K562 (cell line): ENCODE results near the gene MYCBP. TPM values are rescaled to one million over a fixed set of nuclear protein-coding genes. Genes with fewer than 3 reads are reported as not detected.

Experiments
- ATAC-seq: fragments of 200-7000 bp; cut with Tn5 transposase; 3 replicates; pipeline ENCODE4 v1.9.1; 2020; ENCODE audit warnings: moderate library complexity
- BruUV-seq: library from RNA; stranded (reverse); fragments of 400-500 nt; replicated peaks from 2 replicates; lab custom pipeline; 2021; lab: Mats Ljungman, UMichigan
- CTCF ChIA-PET: fragments of 300-600 bp; formaldehyde crosslinking; extraction: SDS; loops from one replicate; lab custom pipeline; 2021; ENCODE audit warnings: low intra/inter-chr PET ratio; lab: Yijun Ruan, JAX
- POLR2A ChIA-PET: fragments of 300-600, 350-650 bp; sonication (Branson Sonifier 250); formaldehyde crosslinking; extraction: SDS; loops from one replicate; lab custom pipeline; 2021; ENCODE audit warnings: antibody characterized with exemption, inconsistent platforms; lab: Yijun Ruan, JAX
- DNase-seq, 4 experiments: peaks; one replicate each; pipeline versions ENCODE4 v3.0.0 to v3.0.0-alpha.2; 2011 to 2018; ENCODE audit warnings: low spot score in 3 of 4, mixed read lengths in 3 of 4; ENCODE audit errors: extremely low read depth in 1 of 4
- FAIRE-seq: peaks from 2 replicates; lab custom pipeline; 2011; peaks lifted over from hg19 to GRCh38; lab: Jason Lieb, UNC
- H2AFZ ChIP-seq: 2 replicates; pipeline ENCODE4 v1.6.0; 2011; ENCODE audit warnings: low read depth, low read length, control low read depth, inconsistent platforms
- H3K27ac ChIP-seq: fragments of 200-600 bp; 3 replicates; pipeline ENCODE4 v1.8.0; 2011; ENCODE audit warnings: low read depth, mild to moderate bottlenecking, control low read depth, inconsistent platforms, low read length, moderate library complexity, mixed read lengths; ENCODE audit errors: extremely low read depth
- H3K27me3 ChIP-seq, 2 experiments: fragments of 300-600 bp in 1 of 2; 2 replicates in 1 of 2; 3 replicates in 1 of 2; pipeline versions ENCODE4 v1.6.0 to v1.8.0; 2011; ENCODE audit warnings: inconsistent platforms in 2 of 2, low read length in 2 of 2, mild to moderate bottlenecking in 1 of 2, mixed read lengths in 1 of 2, moderate library complexity in 1 of 2; ENCODE audit not compliant: control insufficient read depth in 2 of 2, insufficient read depth in 2 of 2
- H3K36me3 ChIP-seq: fragments of 300-600 bp; 3 replicates; pipeline ENCODE4 v1.8.0; 2011; ENCODE audit warnings: mild to moderate bottlenecking, low read length, inconsistent platforms; ENCODE audit not compliant: control insufficient read depth, insufficient read depth
- H3K4me1 ChIP-seq, 2 experiments: fragments of 200-600 bp in 1 of 2; replicated peaks in 1 of 2; 2 replicates in 1 of 2; 3 replicates in 1 of 2; pipeline versions ENCODE4 v1.5.1 to v1.8.0; 2011; ENCODE audit warnings: inconsistent platforms in 2 of 2, low read length in 2 of 2, mild to moderate bottlenecking in 1 of 2, mixed read lengths in 1 of 2, moderate library complexity in 1 of 2; ENCODE audit not compliant: control insufficient read depth in 2 of 2, insufficient read depth in 2 of 2
- H3K4me2 ChIP-seq: 2 replicates; pipeline ENCODE4 v1.6.1; 2011; ENCODE audit warnings: low read length, control low read depth, inconsistent platforms, mixed read lengths; ENCODE audit not compliant: insufficient read depth
- H3K4me3 ChIP-seq: fragments of 200-600 bp; sonication (generic), shearing (Covaris generic); 2 replicates; pipeline ENCODE4 v1.5.1; 2016; ENCODE audit warnings: control low read depth, inconsistent platforms
- H3K79me2 ChIP-seq: fragments of 200-600 bp; 3 replicates; pipeline ENCODE4 v1.8.0; 2011; ENCODE audit warnings: low read length, inconsistent platforms; ENCODE audit not compliant: control insufficient read depth, insufficient read depth
- H3K9ac ChIP-seq, 2 experiments: 2 replicates each; pipeline versions ENCODE4 v1.6.0 to v1.6.1; 2011; ENCODE audit warnings: low read depth in 2 of 2, low read length in 2 of 2, control low read depth in 1 of 2, inconsistent platforms in 1 of 2, mild to moderate bottlenecking in 1 of 2, mixed read lengths in 1 of 2; ENCODE audit not compliant: insufficient read depth in 1 of 2
- H3K9me1 ChIP-seq: one replicate; pipeline ENCODE4 v1.6.0; 2011; ENCODE audit warnings: inconsistent platforms, mild to moderate bottlenecking, low read length, moderate library complexity; ENCODE audit not compliant: control insufficient read depth, insufficient read depth
- H3K9me3 ChIP-seq: replicated peaks from 2 replicates; pipeline ENCODE4 v1.5.1; 2011; ENCODE audit warnings: low read depth, low read length, inconsistent platforms; ENCODE audit not compliant: control insufficient read depth, insufficient read depth
- H4K20me1 ChIP-seq: replicated peaks from 2 replicates; pipeline ENCODE4 v1.6.1; 2011; ENCODE audit warnings: low read length, inconsistent platforms, mixed read lengths; ENCODE audit not compliant: control insufficient read depth, insufficient read depth
- CREM ChIP-seq: IDR thresholded peaks from 2 replicates; pipeline ENCODE4 v1.6.1; 2014; ENCODE audit warnings: antibody characterized with exemption, low read depth
- FOS ChIP-seq: IDR thresholded peaks from 3 replicates; pipeline ENCODE4 v1.6.1; 2011; ENCODE audit not compliant: insufficient read length; ENCODE audit errors: extremely low read depth
- FOXP4 ChIP-seq: sonication (generic); formaldehyde crosslinking; IDR thresholded peaks from 2 replicates; pipeline ENCODE4 v1.8.0; 2022; ENCODE audit warnings: mild to moderate bottlenecking, missing genetic modification reagents, borderline replicate concordance
- GABPA ChIP-seq: fragments of 200-800 bp; sonication (Bioruptor generic); conservative IDR thresholded peaks from 2 replicates; pipeline ENCODE4 v1.6.1; 2016; ENCODE audit warnings: low read depth, missing genetic modification characterization, missing compliant biosample characterization
- GTF2F1 ChIP-seq: IDR thresholded peaks from 2 replicates; pipeline ENCODE4 v1.6.1; 2011; ENCODE audit warnings: low read depth, low read length, improper control_type of control experiment
- ID3 ChIP-seq, 2 experiments: fragments of 250-450 bp in 1 of 2; fragments of 450-650 bp in 1 of 2; sonication (Bioruptor Pico) in 1 of 2; IDR thresholded peaks; 2 replicates each; pipeline versions ENCODE4 v1.6.1 to v1.8.0; 2016 to 2021; ENCODE audit warnings: mild to moderate bottlenecking in 2 of 2, moderate library complexity in 2 of 2, missing compliant biosample characterization in 1 of 2, missing genetic modification characterization in 1 of 2
- IFI16 ChIP-seq: fragments of 250-450 bp; sonication (Bioruptor Pico); IDR thresholded peaks from 2 replicates; pipeline ENCODE4 v2.1.2; 2022; ENCODE audit warnings: mild to moderate bottlenecking, inconsistent platforms
- LEF1 ChIP-seq: fragments of 450-650 bp; IDR thresholded peaks from 2 replicates; pipeline ENCODE4 v1.6.1; 2016; ENCODE audit warnings: mild to moderate bottlenecking
- MYNN ChIP-seq, 2 experiments: sonication (generic); formaldehyde crosslinking in 1 of 2; IDR thresholded peaks; 2 replicates each; pipeline versions ENCODE4 v1.5.0 to v1.6.1; 2016 to 2020; ENCODE audit warnings: antibody characterized with exemption in 1 of 2, missing genetic modification reagents in 1 of 2
- SIN3B ChIP-seq: fragments of 450-650 bp; IDR thresholded peaks from 2 replicates; pipeline ENCODE4 v1.6.1; 2017; ENCODE audit warnings: low read depth, mild to moderate bottlenecking, moderate library complexity
- SP2 ChIP-seq: IDR thresholded peaks from 2 replicates; pipeline ENCODE4 v1.6.1; 2011; ENCODE audit warnings: mild to moderate bottlenecking, low read depth, low read length, moderate library complexity; ENCODE audit not compliant: poor library complexity, severe bottlenecking; ENCODE audit errors: extremely low read depth
- TAF9B ChIP-seq: fragments of 450-650 bp; IDR thresholded peaks from 2 replicates; pipeline ENCODE4 v1.6.1; 2018; ENCODE audit warnings: mild to moderate bottlenecking; ENCODE audit not compliant: partially characterized antibody
- ZBTB12 ChIP-seq: fragments of 250-450 bp; sonication (Bioruptor Pico); IDR thresholded peaks from 2 replicates; pipeline ENCODE4 v1.4.0; 2020
- ZSCAN32 ChIP-seq: fragments of 450-650 bp; formaldehyde crosslinking; IDR thresholded peaks from 2 replicates; pipeline ENCODE4 v1.4.0; 2020; ENCODE audit warnings: mild to moderate bottlenecking, moderate library complexity
- WGBS: fragments of 100-300 bp; shearing (Covaris generic); methylation state at CpG from one replicate; pipeline ENCODE4 v1.1.6; 2016; ENCODE audit warnings: low coverage, mixed read lengths; ENCODE audit not compliant: insufficient coverage; ENCODE audit errors: missing lambda C conversion rate; 5-methylcytosine and 5-hydroxymethylcytosine counted together
- in situ Hi-C: fragments of 300-500 bp; cut with MboI; formaldehyde crosslinking; loops from 4 replicates; pipeline ENCODE4 v1.15.0; 2018; ENCODE audit warnings: inconsistent platforms, mixed read lengths
- intact Hi-C: fragments of 100-400 bp; cut with micrococcal nuclease; formaldehyde crosslinking; loops from 2 replicates; pipeline ENCODE4 v1.14.2; 2022
- polyA plus RNA-seq, 8 experiments: library from polyadenylated mRNA; depleted of rRNA in 4 of 8; stranded (reverse) in 5 of 8; unstranded in 3 of 8; fragments of >200 nt; fragmentation: Nextera tagmentation in 2 of 8; fragmentation: Illumina TruSeq in 1 of 8; extraction: Ambion mirVana in 2 of 8; extraction: Trizol in 1 of 8; gene quantifications; 2 replicates each; pipeline versions ENCODE4 v1.2.1 to v1.2.3, GENCODE V29; 2011 to 2014; ENCODE audit warnings: inconsistent platforms in 1 of 8, missing spikeins in 1 of 8
- total RNA-seq, 7 experiments: library from RNA; depleted of rRNA in 6 of 7; stranded (reverse); fragments of >200 nt in 6 of 7; fragmentation: Illumina TruSeq in 2 of 7; extraction: Trizol in 2 of 7; gene quantifications; 2 replicates each; pipeline versions ENCODE4 v1.2.1 to v1.2.3, GENCODE V29; 2011 to 2021; ENCODE audit warnings: low replicate concordance in 1 of 7

The MYCBP gene
- total and polyA plus RNA-seq, 9 of the 15 experiments (the other 6 are each of a cell fraction or from before 2014, with no cell fraction given), result 32.3 to 253 (median 72.9) TPM

- Histone ChIP-seq H3K4me1 (peaks cover 15 to 22% of the 10 kb centered on the region in 2 experiments; a peak in 4 of 5 replicates), H3K27ac (peak within 1 kb of the TSS; percentile 59), H3K4me2 (peak within 1 kb of the TSS; percentile 93), H3K9me1 (no peaks in the 10 kb centered on the region), H3K36me3 (peaks cover 53% of the 10 kb centered on the region), H3K9ac (peak within 1 kb of the TSS; percentile 72 to 94), H2AFZ (peak within 1 kb of the TSS; percentile 87), H3K4me3 (peak within 1 kb of the TSS; percentile 66), H4K20me1 (no peaks in the 10 kb centered on the region; the same call in 1 of the 2 replicates), H3K27me3 (no peaks in the 10 kb centered on the region), H3K9me3 (no peaks in the 10 kb centered on the region), H3K79me2 (peaks cover 28% of the 10 kb centered on the region)
- peak; percentile 99 for ATAC-seq
- BruUV-seq, result no TSS peak
- FAIRE-seq, result peak; percentile 74
- DNase-seq, result peak; percentile 99 to 100 (median 100)
- in situ Hi-C loops, result no loop called here
- POLR2A ChIA-PET, result interaction anchor here (0.6 to 4.4 kb wide), 3 partner anchors 12 to 13 kb away, joined by 5 to 22 read pairs (median 12); partner anchors contain the start of gene MYCBP
- CTCF ChIA-PET, result no interaction called here
- WGBS, result under 1% methylated on average over 40 of the region's 70 CpGs
- intact Hi-C loops, result loop anchor here (1.0 to 5.0 kb wide), 2 partner anchors 104 to 227 kb away; no protein-coding TSS in a partner anchor
- peak; percentile 79 for TF ChIP-seq TAF9B
- TF ChIP-seq CREM, result peak; percentile 80
- peak; percentile 93 for TF ChIP-seq FOS
- TF ChIP-seq FOXP4, result peak; percentile 86; the same call in 1 of the 2 replicates
- TF ChIP-seq SIN3B, result peak; percentile 64
- peak; percentile 45 for TF ChIP-seq ZBTB12 (CRISPR knock-in tag)
- no peak for TF ChIP-seq ZSCAN32 (CRISPR knock-in tag)
- peak; percentile 88 for TF ChIP-seq SP2
- TF ChIP-seq IFI16 (CRISPR knock-in tag), result 0 out of 2 replicates have a peak, but pooled peaks have one; percentile 41
- no peak for TF ChIP-seq ID3 (CRISPR knock-in tag; IDR thresholded peaks at IDR 0.05)
- 0 out of 2 replicates have a peak, but pooled peaks have one; percentile 33 for TF ChIP-seq ID3 (tag; IDR thresholded peaks at IDR 0.05)
- peak; percentile 84 for TF ChIP-seq LEF1
- no peak for TF ChIP-seq GTF2F1
- peak; percentile 76 for TF ChIP-seq GABPA (tag)
- no peak for TF ChIP-seq MYNN (IDR thresholded peaks at IDR 0.05)
- no peak for TF ChIP-seq MYNN (CRISPR knock-in tag; IDR thresholded peaks at IDR 0.05)
These were observed 13.3 kb downstream of the MYCBP start, which contains the start of gene RRAGC for GRCh38 chr1:38859561-38860453. RRAGC (minus strand) TSS chr1:38859772; CDS start chr1:38859646, 126 bp downstream.
